Thyroid gland (tissue), 4 donors: Measurements from ENCODE around the gene ADM2.

Source experiments
- POLR2A ChIP-seq, 2 donors: fragments of 450-650 bp; IDR thresholded peaks; one replicate each; pipeline ENCODE4 v1.6.1; 2017; ENCODE audit warnings: antibody characterized with exemption in 2 of 2, mild to moderate bottlenecking in 2 of 2, moderate library complexity in 1 of 2
- TF ChIP-seq, protein P1 (sequence below), 6 experiments: fragments of 200-600 bp in 3 of 6; fragments of 450-650 bp in 3 of 6; sonication (generic) in 3 of 6; IDR thresholded peaks; one replicate each; pipeline ENCODE4 v1.5.1; 2016 to 2019; ENCODE audit warnings: antibody characterized with exemption in 6 of 6, mild to moderate bottlenecking in 2 of 6, inconsistent platforms in 1 of 6, moderate library complexity in 1 of 6

DNA sequence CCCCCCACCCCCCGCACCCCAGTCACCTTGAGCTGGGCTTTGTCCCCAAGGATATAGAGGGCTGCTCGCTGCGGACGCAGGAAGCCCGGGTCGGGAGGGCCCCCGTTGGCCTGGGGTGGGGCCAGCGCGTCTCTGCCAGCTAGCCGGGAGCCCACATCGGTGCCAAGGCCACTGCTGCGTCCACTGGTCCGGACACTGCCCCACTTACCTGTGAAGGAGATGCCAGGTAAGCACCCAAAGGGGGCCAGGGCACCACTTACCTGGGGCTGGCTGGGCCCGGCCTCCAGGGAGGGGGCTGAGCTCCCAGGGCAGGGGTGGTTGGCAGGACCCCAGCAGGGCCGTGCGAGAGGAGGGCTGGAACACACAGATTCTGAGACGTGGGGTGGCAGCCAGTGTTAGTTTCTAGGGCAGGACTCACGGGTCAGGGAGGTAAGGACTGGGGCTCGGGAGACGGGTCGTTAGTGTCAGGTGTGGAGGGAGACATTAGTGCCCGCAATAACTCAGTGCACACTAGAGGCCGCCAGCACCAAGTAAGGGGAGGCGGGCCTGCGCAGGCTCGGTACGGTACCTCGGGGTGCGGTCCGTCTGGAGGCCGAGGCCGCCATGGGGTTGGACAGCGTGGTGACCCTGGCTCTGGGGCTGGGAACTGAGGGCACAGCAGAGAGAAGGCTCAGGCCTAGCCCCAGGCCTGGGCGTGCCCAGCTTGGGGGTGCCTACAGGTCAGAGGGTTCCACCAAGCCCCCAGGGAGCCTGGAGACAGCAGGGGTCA, 24.7 kb upstream of the ADM2 start:
- TF ChIP-seq POLR2A (IDR thresholded peaks at IDR 0.05) = peak in 1 of 2 donors; percentile 19
- TF ChIP-seq, protein P1, sequence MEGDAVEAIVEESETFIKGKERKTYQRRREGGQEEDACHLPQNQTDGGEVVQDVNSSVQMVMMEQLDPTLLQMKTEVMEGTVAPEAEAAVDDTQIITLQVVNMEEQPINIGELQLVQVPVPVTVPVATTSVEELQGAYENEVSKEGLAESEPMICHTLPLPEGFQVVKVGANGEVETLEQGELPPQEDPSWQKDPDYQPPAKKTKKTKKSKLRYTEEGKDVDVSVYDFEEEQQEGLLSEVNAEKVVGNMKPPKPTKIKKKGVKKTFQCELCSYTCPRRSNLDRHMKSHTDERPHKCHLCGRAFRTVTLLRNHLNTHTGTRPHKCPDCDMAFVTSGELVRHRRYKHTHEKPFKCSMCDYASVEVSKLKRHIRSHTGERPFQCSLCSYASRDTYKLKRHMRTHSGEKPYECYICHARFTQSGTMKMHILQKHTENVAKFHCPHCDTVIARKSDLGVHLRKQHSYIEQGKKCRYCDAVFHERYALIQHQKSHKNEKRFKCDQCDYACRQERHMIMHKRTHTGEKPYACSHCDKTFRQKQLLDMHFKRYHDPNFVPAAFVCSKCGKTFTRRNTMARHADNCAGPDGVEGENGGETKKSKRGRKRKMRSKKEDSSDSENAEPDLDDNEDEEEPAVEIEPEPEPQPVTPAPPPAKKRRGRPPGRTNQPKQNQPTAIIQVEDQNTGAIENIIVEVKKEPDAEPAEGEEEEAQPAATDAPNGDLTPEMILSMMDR (IDR thresholded peaks at IDR 0.05) = peak in 2 of 6 experiments; percentile 9 to 10
